ENCODE results near the gene TMUB2.

Gene TMUB2

DNA sequence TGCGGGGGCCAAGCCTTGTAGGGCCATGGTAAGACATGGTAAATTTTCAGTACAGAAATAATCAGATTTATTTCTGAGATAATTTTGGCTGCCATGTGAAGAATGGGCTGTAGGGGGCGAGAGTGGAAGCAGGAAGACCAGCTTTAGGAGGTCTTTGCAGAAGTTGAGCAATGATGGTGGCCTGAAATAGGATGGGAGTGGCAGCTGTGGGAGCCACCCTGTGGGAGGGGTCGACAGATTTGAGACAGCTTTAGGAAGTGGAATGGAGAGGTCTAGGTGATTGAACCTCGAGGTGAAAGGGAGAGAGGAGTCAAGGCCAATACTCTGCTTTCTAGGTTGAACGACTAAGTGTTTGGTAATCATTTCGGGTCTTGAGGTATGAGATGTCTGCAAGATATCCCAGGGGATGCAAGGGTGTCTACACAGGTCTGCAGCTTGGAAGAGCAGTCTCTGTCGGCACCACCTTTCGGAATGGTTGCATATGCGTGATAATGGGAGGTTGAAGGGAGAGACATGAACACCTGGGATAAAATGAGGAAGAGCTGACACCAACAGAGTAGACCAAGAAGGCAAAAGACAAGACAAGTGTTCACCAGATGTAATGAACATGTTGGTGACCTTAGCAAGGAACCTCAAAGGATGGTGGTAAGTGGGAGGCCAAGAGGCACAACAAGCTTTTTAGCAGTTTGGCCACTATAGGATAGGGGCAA, 17.1 kb downstream of the TMUB2 start:
- DNase-seq = peak; percentile 74

DNA sequence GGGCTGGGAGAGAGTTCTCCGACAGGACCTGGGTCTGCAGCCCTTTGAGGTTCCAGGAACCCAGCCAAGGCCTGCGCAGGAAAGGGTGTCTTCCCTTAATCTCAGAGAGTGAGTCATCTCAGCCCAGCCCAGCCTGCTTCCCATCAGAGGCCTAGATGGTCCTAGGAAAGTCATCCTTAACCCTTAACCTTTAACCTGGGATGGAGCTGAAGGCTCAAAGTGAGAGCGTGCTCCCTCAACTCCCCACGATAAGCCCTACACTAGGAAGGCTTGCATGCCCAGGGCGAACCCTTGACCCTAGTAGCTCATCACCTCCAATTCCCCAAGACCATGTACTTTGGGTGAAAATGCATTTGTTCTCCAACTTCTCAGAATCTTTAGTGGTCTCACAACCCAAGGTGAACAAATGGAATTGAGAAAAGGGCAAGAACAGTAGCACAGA, 17.7 kb downstream of the TMUB2 start:
- DNase-seq = peak; percentile 31 to 32

- DNase-seq = no peak
These were observed 19.4 kb downstream of the TMUB2 start for GRCh38 chr17:44205962-44206824.

- DNase-seq = no peak
These were observed 20.0 kb downstream of the TMUB2 start for GRCh38 chr17:44206825-44207155.

DNA sequence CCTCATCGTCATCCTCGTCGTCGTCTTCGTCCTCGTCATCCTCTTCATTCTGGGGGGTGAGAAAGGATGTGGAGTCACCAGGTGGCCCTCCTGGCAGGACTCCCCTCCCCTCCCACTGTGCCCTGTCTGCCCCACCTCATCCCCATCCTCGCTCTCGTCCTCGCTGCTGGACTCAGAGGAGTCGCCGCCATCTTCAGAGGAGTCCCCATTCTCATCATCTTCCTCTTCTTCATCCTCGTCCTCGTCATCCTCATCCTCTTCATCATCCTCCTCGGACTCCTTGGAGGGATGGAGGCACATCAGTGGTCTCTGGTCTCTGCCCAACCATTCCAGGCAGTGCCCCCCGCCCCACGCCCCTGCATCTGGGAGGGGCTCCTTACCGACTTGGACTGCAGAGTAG, 20.5 kb downstream of the TMUB2 start:
- no peak for DNase-seq

GRCh38 chr17:44207743-44208142, 21.0 kb downstream of the TMUB2 start:
- no peak for DNase-seq

GRCh38 chr17:44209786-44210341, 23.1 kb downstream of the TMUB2 start:
- no peak for DNase-seq

DNA sequence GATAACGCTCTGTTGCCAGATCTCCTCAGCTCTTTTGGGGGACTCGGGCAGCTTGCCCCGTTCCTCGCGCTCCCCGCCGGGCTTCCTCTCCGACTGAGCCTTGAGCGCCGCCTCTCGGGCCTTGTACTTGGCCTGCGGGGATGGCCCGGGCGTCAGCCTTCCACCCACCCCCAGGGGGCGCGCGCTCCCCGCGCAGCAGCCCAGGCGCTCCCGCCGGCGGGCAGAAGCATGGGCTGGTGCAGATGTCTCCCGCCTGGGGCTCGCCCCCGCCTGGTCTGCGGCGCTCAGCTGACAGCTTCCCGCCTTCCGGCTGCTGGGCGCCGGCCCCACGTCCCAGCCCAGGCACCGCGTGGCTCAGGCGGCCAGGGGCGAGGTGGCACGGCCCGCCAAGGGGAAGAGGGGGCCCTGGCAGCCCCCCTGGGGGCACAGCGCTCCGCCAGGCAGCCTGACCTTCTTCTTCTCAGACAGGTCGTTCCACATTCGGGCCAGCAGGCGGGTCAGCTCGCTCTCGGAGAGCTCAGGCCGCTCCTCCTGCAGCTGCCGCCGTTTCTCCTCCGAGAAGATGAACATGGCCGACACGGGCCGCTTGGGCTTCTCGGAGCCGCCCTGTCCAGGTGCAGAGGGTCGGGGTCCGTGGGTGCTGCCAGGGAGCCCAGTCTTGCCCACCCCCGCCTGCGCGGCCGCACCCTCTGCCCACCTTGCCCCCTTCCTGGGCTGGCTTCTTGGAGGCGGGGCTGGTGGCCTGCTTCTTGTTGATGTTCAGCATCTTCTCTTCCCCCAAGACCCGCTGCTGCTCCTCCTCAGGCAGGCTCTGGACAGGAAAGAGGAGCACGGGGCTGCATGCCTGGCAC, 23.8 kb downstream of the TMUB2 start:
- peak; percentile 95 for DNase-seq

DNA sequence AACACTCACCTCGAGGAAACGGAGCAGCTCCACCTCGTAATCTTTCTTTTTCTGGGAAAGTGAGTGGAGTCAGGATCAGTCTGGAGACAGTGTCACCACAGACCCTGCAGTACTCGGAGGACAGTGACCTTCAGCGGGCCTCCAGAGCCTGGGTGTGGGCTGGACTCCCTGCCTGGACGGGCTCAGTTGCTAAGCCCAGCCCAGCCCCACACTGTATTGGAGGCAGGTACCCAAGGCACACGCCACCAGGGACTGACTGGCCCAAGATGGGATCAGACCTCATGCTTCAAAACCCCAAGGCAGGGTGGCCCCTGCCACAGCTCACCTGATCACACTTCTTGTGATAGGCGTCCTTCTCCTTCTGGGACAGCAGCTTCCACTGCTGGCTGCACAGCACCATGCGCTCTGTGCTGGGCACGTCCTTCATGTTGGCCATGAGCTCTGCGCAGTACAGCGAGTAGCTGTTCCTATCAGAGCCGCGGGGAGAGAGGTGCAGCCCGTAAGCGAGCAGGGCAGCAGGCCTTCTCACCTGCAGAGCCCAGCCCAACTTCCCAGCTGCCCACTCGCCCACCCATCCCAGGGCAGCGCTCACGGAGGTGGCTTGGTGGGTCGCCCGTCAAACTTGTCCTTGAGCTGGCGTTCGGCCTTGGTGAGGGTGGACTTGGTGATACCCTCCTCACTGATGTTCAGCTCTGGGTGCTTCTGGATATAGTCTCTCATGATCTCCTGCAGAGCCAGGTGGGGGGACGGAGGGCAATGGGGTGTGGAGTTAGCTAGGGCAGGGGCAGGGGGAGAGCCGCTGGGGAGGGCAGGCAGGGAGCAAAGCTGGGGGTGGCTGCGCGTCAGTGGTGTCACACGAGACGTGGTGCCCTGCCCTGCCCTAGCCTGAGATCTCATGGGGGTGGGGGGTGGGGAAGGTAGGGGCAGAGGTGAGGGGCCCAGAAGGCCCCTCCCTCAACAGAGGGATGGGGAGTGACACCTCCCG, 24.8 kb downstream of the TMUB2 start:
- no peak for DNase-seq

GRCh38 chr17:44212507-44213402, 26.0 kb downstream of the TMUB2 start:
- no peak for DNase-seq

- DNase-seq = no peak
These were observed 26.8 kb downstream of the TMUB2 start for GRCh38 chr17:44213403-44214229.

GRCh38 chr17:44214230-44214494, 27.4 kb downstream of the TMUB2 start:
- no peak for DNase-seq

- no peak for DNase-seq
These were observed 28.1 kb downstream of the TMUB2 start for GRCh38 chr17:44214896-44215295.

GRCh38 chr17:44216173-44216572, 29.4 kb downstream of the TMUB2 start:
- no peak for DNase-seq

- DNase-seq = no peak
These were observed 29.9 kb downstream of the TMUB2 start for GRCh38 chr17:44216694-44217093.

- no peak for DNase-seq
These were observed 31.1 kb downstream of the TMUB2 start for GRCh38 chr17:44217738-44218343.

GRCh38 chr17:44218344-44219107, 31.8 kb downstream of the TMUB2 start:
- DNase-seq = peak; percentile 93

- peak; percentile 65 to 73 for DNase-seq
These were observed 32.4 kb downstream of the TMUB2 start for GRCh38 chr17:44219108-44219615.
